Caco-2 (cell line): ENCODE results near the gene AJUBA. TPM values are rescaled to one million over a fixed set of nuclear protein-coding genes. Genes with fewer than 3 reads are reported as not detected.

Source experiments
- BruUV-seq: library from RNA; stranded (reverse); fragments of 400-500 nt; replicated peaks from 2 replicates; lab custom pipeline; 2021; lab: Mats Ljungman, UMichigan
- CTCF ChIA-PET: fragments of 300-600 bp; sonication (Branson Sonifier 250); formaldehyde crosslinking; loops from one replicate; lab custom pipeline; 2022; ENCODE audit warnings: antibody characterized with exemption; lab: Charles Lee
- POLR2A ChIA-PET: fragments of 300-600 bp; sonication (Branson Sonifier 250); formaldehyde crosslinking; loops from one replicate; lab custom pipeline; 2022; ENCODE audit warnings: antibody characterized with exemption; lab: Charles Lee
- DNase-seq, 2 experiments: peaks; one replicate each; pipeline versions ENCODE4 v3.0.0 to v3.0.0-alpha.2; 2020 to 2022
- H3K27me3 ChIP-seq: replicated peaks from 2 replicates; pipeline ENCODE4 v1.6.0; 2011; ENCODE audit warnings: low read length; ENCODE audit not compliant: control insufficient read depth, insufficient read depth
- H3K36me3 ChIP-seq: 2 replicates; pipeline ENCODE4 v1.5.1; 2011; ENCODE audit warnings: low read length; ENCODE audit not compliant: control insufficient read depth, insufficient read depth
- H3K4me1 ChIP-seq: fragments of 250-450 bp; sonication (Bioruptor Pico); 2 replicates; pipeline ENCODE4 v1.5.1; 2020; ENCODE audit warnings: mild to moderate bottlenecking
- H3K4me3 ChIP-seq: 2 replicates; pipeline ENCODE4 v1.5.1; 2011; ENCODE audit warnings: low read depth, mild to moderate bottlenecking, control low read depth, low read length
- H3K9me3 ChIP-seq: fragments of 250-450 bp; sonication (Bioruptor Pico); 2 replicates; pipeline ENCODE4 v1.5.1; 2020; ENCODE audit warnings: mild to moderate bottlenecking, moderate library complexity
- H3K27ac Mint-ChIP-seq: one replicate; pipeline ENCODE4 v1.8.0; 2022; ENCODE audit warnings: mixed read lengths; ENCODE audit not compliant: unreplicated experiment
- H3K27me3 Mint-ChIP-seq: one replicate; pipeline ENCODE4 v1.8.0; 2022; ENCODE audit warnings: mixed read lengths; ENCODE audit not compliant: insufficient read depth, unreplicated experiment
- H3K36me3 Mint-ChIP-seq: one replicate; pipeline ENCODE4 v1.8.0; 2022; ENCODE audit warnings: mild to moderate bottlenecking, mixed read lengths; ENCODE audit not compliant: insufficient read depth, unreplicated experiment
- H3K4me1 Mint-ChIP-seq: one replicate; pipeline ENCODE4 v1.8.0; 2022; ENCODE audit warnings: low read depth, mixed read lengths; ENCODE audit not compliant: unreplicated experiment
- H3K4me3 Mint-ChIP-seq: one replicate; pipeline ENCODE4 v1.8.0; 2022; ENCODE audit warnings: mild to moderate bottlenecking, moderate library complexity, mixed read lengths; ENCODE audit not compliant: unreplicated experiment
- H3K9me3 Mint-ChIP-seq: one replicate; pipeline ENCODE4 v1.8.0; 2022; ENCODE audit warnings: mixed read lengths; ENCODE audit not compliant: unreplicated experiment
- intact Hi-C: fragments of 100-400 bp; cut with micrococcal nuclease; formaldehyde crosslinking; loops from one replicate; pipeline ENCODE4 v1.10.0; 2022; ENCODE audit not compliant: unreplicated experiment
- total RNA-seq: library from RNA; stranded (reverse); gene quantifications from 2 replicates; pipeline ENCODE4 v1.2.3, GENCODE V29; 2022
- TF ChIP-seq, protein P1 (sequence below), 2 experiments: fragments of 200-600 bp in 1 of 2; IDR thresholded peaks; 1 replicate in 1 of 2; 2 replicates in 1 of 2; pipeline versions ENCODE4 v1.5.1 to v1.8.0; 2011 to 2022; ENCODE audit warnings: antibody characterized with exemption in 1 of 2, control low read depth in 1 of 2, inconsistent platforms in 1 of 2, low read depth in 1 of 2, low read length in 1 of 2, mild to moderate bottlenecking in 1 of 2, moderate library complexity in 1 of 2; ENCODE audit not compliant: insufficient read depth in 1 of 2, severe bottlenecking in 1 of 2, unreplicated experiment in 1 of 2

AJUBA gene
- total RNA-seq, 1 experiment from 2014 or later, result 211 TPM

DNA sequence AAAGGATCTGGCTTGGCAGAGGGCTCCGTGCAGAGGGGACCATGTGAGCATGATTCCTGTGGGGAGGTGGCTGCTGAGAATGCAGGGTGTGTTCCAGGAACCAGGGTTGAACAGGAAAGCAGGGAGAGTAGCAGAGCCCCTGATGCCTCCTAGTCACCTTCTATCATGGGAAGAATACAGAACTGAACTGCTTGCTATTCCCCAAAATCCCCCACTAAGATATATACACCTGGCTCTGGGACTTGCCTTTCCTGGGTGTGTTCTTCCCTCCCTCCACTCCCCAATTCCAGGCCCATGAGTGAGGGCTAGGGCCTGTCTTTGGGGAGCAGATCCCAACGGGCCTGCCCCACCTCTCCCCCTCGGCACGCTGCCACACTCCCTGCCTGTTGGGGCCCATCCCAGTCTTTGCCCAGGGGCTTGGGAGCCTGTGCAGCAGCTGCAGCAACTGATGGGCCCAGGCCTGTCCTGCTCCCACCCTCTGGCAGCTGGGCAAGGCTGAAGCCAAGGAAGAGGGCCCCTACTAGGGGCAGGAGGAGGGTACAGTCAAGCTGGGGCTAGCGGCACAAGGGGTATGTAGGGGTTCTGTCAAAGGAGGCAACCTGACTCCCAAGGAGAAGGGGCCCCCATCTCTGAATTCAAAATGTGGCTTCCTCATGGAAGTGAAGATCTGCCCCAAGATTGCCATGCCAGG lies 3.2 kb downstream of the AJUBA start:
- H3K9me3 Mint-ChIP-seq, result no peaks in the 10 kb centered on the region
- Histone ChIP-seq H3K36me3 (peaks cover 7% of the 10 kb centered on the region), H3K9me3 (no peaks in the 10 kb centered on the region), H3K4me1 (peaks cover 57% of the 10 kb centered on the region), H3K27me3 (no peaks in the 10 kb centered on the region), H3K4me3 (peak overlapping the region; percentile 94)
- TF ChIP-seq, protein P1, sequence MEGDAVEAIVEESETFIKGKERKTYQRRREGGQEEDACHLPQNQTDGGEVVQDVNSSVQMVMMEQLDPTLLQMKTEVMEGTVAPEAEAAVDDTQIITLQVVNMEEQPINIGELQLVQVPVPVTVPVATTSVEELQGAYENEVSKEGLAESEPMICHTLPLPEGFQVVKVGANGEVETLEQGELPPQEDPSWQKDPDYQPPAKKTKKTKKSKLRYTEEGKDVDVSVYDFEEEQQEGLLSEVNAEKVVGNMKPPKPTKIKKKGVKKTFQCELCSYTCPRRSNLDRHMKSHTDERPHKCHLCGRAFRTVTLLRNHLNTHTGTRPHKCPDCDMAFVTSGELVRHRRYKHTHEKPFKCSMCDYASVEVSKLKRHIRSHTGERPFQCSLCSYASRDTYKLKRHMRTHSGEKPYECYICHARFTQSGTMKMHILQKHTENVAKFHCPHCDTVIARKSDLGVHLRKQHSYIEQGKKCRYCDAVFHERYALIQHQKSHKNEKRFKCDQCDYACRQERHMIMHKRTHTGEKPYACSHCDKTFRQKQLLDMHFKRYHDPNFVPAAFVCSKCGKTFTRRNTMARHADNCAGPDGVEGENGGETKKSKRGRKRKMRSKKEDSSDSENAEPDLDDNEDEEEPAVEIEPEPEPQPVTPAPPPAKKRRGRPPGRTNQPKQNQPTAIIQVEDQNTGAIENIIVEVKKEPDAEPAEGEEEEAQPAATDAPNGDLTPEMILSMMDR (IDR thresholded peaks at IDR 0.05; ENCODE audit: insufficient read depth in 1 of 2, low read depth in 1 of 2, low read length in 1 of 2, severe bottlenecking in 1 of 2, unreplicated experiment in 1 of 2), result no peak
- H3K27ac Mint-ChIP-seq, result peak overlapping the region; percentile 88
- CTCF ChIA-PET, result no interaction called here
- no peak overlapping the region for H3K4me3 Mint-ChIP-seq
- DNase-seq, result peak in 1 of 2 experiments; percentile 26
- H3K36me3 Mint-ChIP-seq, result peaks cover 70% of the 10 kb centered on the region
- intact Hi-C loops, result loop anchor here (1.0 to 5.0 kb wide), 3 partner anchors 60 to 417 kb away; partner anchors contain the start of gene RBM23
- BruUV-seq, result no TSS peak
- peaks cover 37% of the 10 kb centered on the region for H3K4me1 Mint-ChIP-seq
- POLR2A ChIA-PET, result no interaction called here
- H3K27me3 Mint-ChIP-seq, result no peaks in the 10 kb centered on the region

DNA sequence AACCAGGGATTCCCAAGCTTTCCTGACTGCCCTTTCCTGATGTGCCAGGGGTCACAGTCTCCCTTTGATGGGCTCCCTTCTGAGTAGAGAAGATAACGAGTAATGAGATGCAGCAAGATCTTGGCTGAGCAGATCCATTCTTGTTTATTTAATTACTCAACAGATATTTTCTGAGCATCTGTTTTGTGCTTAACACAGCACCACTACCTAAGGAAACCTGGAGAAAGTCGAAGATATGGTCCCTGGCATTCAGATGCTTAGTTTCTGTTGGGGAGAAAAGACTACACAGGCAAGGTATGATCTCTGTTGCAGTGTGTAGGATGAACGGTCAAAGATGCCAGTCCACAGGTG lies 3.9 kb downstream of the AJUBA start:
- peak overlapping the region; percentile 88 for H3K27ac Mint-ChIP-seq
- no peaks in the 10 kb centered on the region for H3K9me3 ChIP-seq
- POLR2A ChIA-PET, result interaction anchor here (1.2 to 2.4 kb wide), 4 partner anchors 28 to 157 kb away, joined by 5 to 25 read pairs (median 10); partner anchors contain the start of gene CDH24
- H3K4me1 Mint-ChIP-seq, result peaks cover 43% of the 10 kb centered on the region
- H3K9me3 Mint-ChIP-seq, result no peaks in the 10 kb centered on the region
- no TSS peak for BruUV-seq
- peak overlapping the region; percentile 94 for H3K4me3 ChIP-seq
- CTCF ChIA-PET, result interaction anchor here (0.8 to 3.6 kb wide), 6 partner anchors 8 to 1183 kb away, joined by 3 to 36 read pairs (median 8); partner anchors contain the start of genes IRF9 and PRMT5
- peaks cover 76% of the 10 kb centered on the region for H3K36me3 Mint-ChIP-seq
- no peaks in the 10 kb centered on the region for H3K27me3 Mint-ChIP-seq
- intact Hi-C loops, result loop anchor here (1.0 to 5.0 kb wide), 3 partner anchors 59 to 416 kb away; partner anchors contain the start of gene RBM23
- no peaks in the 10 kb centered on the region for H3K27me3 ChIP-seq
- TF ChIP-seq, protein P1 (IDR thresholded peaks at IDR 0.05; ENCODE audit: insufficient read depth in 1 of 2, low read depth in 1 of 2, low read length in 1 of 2, severe bottlenecking in 1 of 2, unreplicated experiment in 1 of 2), result no peak
- H3K4me3 Mint-ChIP-seq, result no peak overlapping the region
- DNase-seq, result no peak
- peaks cover 7% of the 10 kb centered on the region for H3K36me3 ChIP-seq
- H3K4me1 ChIP-seq, result peaks cover 57% of the 10 kb centered on the region

- ChIA-PET POLR2A (interaction anchor here (0.5 to 2.4 kb wide), 13 partner anchors 8 to 1131 kb away, joined by 3 to 25 read pairs (median 5); partner anchors contain the start of genes ACIN1, C14orf119, CDH24 and HAUS4), CTCF (interaction anchor here (0.6 to 3.6 kb wide), 12 partner anchors 8 to 1183 kb away, joined by 3 to 36 read pairs (median 6); partner anchors contain the start of genes HAUS4, IRF9 and PRMT5)
- Histone ChIP-seq H3K4me1 (peaks cover 58% of the 10 kb centered on the region), H3K36me3 (peaks cover 11% of the 10 kb centered on the region), H3K27me3 (no peaks in the 10 kb centered on the region), H3K9me3 (no peaks in the 10 kb centered on the region), H3K4me3 (peak overlapping the region; percentile 2; the same call in 1 of the 2 replicates)
- Mint-ChIP-seq H3K36me3 (peaks cover 82% of the 10 kb centered on the region), H3K9me3 (no peaks in the 10 kb centered on the region), H3K4me3 (no peak overlapping the region), H3K27me3 (no peaks in the 10 kb centered on the region), H3K27ac (peak overlapping the region; percentile 88), H3K4me1 (peaks cover 45% of the 10 kb centered on the region)
- no TSS peak for BruUV-seq
- intact Hi-C loops, result loop anchor here (1.0 to 5.0 kb wide), 5 partner anchors 21 to 416 kb away; partner anchors contain the start of genes HAUS4, PRMT5 and RBM23
- DNase-seq, result peak; percentile 96 to 98
- TF ChIP-seq, protein P1 (IDR thresholded peaks at IDR 0.05; ENCODE audit: insufficient read depth in 1 of 2, low read depth in 1 of 2, low read length in 1 of 2, severe bottlenecking in 1 of 2, unreplicated experiment in 1 of 2), result no peak
These were observed 4.5 kb downstream of the AJUBA start for GRCh38 chr14:22977684-22978486.
